Prostate gland (tissue), 2 donors: ENCODE results near the gene PUS10. TPM values are rescaled to one million over a fixed set of nuclear protein-coding genes. Genes with fewer than 3 reads are reported as not detected.

Source experiments
- DNase-seq: peaks from one replicate; pipeline ENCODE4 v3.0.0-alpha.2; 2019; ENCODE audit warnings: low spot score
- H3K27ac ChIP-seq, 2 donors: fragments of 200-600 bp; sonication (generic); 2 replicates each; pipeline ENCODE4 v1.5.1; 2017 to 2019
- H3K27me3 ChIP-seq: fragments of 200-600 bp; sonication (generic); replicated peaks from 2 replicates; pipeline ENCODE4 v1.5.1; 2019; ENCODE audit not compliant: insufficient read depth
- H3K36me3 ChIP-seq, 2 donors: fragments of 200-600 bp; sonication (generic); 1 replicate in 1 of 2; 2 replicates in 1 of 2; pipeline versions ENCODE4 v1.5.1 to v1.8.1; 2017 to 2019
- H3K4me1 ChIP-seq: fragments of 200-600 bp; sonication (generic); replicated peaks from 2 replicates; pipeline ENCODE4 v1.5.1; 2019
- H3K4me3 ChIP-seq, 2 donors: fragments of 200-600 bp; sonication (generic); 2 replicates each; pipeline ENCODE4 v1.5.1; 2017 to 2019
- H3K9me3 ChIP-seq: fragments of 200-600 bp; sonication (generic); 2 replicates; pipeline ENCODE4 v1.5.1; 2017
- POLR2A ChIP-seq: fragments of 450-650 bp; IDR thresholded peaks from one replicate; pipeline ENCODE4 v1.6.1; 2016; ENCODE audit warnings: antibody characterized with exemption, mild to moderate bottlenecking
- POLR2AphosphoS5 ChIP-seq: sonication (generic); formaldehyde crosslinking; IDR thresholded peaks from one replicate; pipeline ENCODE4 v1.6.1; 2017; ENCODE audit warnings: antibody characterized with exemption
- WGBS: methylation state at CpG from one replicate; pipeline ENCODE4 v1.1.5; 2018; 5-methylcytosine and 5-hydroxymethylcytosine counted together
- intact Hi-C: fragments of 100-400 bp; cut with DNase I; formaldehyde crosslinking; loops from one replicate; pipeline ENCODE4 v1.14.2; 2022
- small RNA-seq, 2 donors: library from RNA; depleted of rRNA; stranded (forward); fragments of <200 nt; gene quantifications; one replicate each; pipeline ENCODE3, GENCODE V24; 2016
- total RNA-seq, 2 donors: library from RNA; depleted of rRNA; stranded (reverse); fragments of >200 nt; gene quantifications; one replicate each; pipeline ENCODE4 v1.1.0, GENCODE V29; 2016
- TF ChIP-seq, protein P1 (sequence below), 4 experiments: fragments of 200-600 bp in 2 of 4; fragments of 450-650 bp in 2 of 4; sonication (generic) in 2 of 4; IDR thresholded peaks; 1 replicate in 3 of 4; 2 replicates in 1 of 4; pipeline ENCODE4 v1.5.1; 2016 to 2019; ENCODE audit warnings: antibody characterized with exemption in 4 of 4, mild to moderate bottlenecking in 2 of 4, moderate library complexity in 2 of 4

The PUS10 gene
- total RNA-seq, 2 donors from 2014 or later = 5.6 to 10.1 TPM

DNA sequence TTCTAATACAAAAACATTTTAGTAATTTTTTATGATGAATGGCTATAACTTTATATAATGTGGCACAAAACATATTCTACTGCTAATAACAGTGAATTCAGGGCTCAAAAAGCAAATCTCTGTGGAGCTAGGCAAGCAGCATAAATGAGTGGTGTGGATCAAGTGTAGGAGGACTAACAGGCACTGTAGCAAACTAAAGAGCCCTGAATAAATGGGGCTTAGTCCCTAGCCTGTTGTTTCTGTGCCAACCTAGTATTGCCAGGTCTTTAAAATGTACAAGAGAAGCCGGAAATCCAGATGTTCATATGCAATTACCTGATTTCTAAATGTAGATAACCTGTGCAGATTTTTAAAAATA is 118.2 kb downstream of the PUS10 start:
- Histone ChIP-seq H3K27me3 (no peaks in the 10 kb centered on the region), H3K27ac (no peak overlapping the region), H3K36me3 (no peaks in the 10 kb centered on the region), H3K9me3 (no peaks in the 10 kb centered on the region), H3K4me3 (no peak overlapping the region), H3K4me1 (no peaks in the 10 kb centered on the region)
- TF ChIP-seq, protein P1, sequence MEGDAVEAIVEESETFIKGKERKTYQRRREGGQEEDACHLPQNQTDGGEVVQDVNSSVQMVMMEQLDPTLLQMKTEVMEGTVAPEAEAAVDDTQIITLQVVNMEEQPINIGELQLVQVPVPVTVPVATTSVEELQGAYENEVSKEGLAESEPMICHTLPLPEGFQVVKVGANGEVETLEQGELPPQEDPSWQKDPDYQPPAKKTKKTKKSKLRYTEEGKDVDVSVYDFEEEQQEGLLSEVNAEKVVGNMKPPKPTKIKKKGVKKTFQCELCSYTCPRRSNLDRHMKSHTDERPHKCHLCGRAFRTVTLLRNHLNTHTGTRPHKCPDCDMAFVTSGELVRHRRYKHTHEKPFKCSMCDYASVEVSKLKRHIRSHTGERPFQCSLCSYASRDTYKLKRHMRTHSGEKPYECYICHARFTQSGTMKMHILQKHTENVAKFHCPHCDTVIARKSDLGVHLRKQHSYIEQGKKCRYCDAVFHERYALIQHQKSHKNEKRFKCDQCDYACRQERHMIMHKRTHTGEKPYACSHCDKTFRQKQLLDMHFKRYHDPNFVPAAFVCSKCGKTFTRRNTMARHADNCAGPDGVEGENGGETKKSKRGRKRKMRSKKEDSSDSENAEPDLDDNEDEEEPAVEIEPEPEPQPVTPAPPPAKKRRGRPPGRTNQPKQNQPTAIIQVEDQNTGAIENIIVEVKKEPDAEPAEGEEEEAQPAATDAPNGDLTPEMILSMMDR (IDR thresholded peaks at IDR 0.05) = no peak
- TF ChIP-seq POLR2A (no peak), POLR2AphosphoS5 (no peak)
- no peak for DNase-seq
- 44% methylated on average over 1 of the region's 1 CpG for WGBS
- intact Hi-C loops = no loop called here

DNA sequence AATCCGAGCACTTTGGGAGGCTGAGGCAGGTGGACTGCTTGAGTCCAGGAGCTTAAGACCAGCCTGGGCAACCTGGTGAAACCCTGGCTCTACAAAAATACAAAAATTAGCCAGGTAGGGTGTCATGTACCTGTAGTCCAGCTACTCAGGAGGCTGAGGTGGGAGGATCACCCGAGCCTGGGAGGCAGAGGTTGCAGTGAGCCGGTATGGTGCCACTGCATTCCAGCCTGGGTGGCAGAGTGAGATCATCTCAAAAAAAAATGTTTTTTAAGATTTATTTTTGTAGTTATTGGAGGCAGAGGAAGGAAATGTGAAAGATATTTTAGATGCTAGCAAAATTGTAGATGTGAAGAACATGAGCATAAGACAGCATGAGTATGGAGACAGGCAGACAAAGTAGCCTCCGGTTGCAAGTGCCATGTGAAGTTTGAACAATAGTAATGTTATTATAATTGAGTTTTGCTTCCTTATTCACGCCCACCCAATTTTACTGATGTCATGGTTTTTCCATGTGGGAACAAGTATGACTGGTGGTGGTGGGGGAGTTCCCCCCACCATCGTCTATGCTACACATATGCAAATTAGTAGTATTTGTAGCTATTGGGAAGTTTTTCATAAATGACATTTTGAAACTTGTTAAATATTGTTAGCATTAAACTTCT is 118.7 kb downstream of the PUS10 start:
- WGBS = 86% methylated on average over 6 of the region's 6 CpGs
- Histone ChIP-seq H3K4me3 (no peak overlapping the region), H3K27ac (no peak overlapping the region), H3K9me3 (no peaks in the 10 kb centered on the region), H3K4me1 (no peaks in the 10 kb centered on the region), H3K36me3 (no peaks in the 10 kb centered on the region), H3K27me3 (no peaks in the 10 kb centered on the region)
- intact Hi-C loops = no loop called here
- DNase-seq = no peak
- TF ChIP-seq POLR2A (no peak), POLR2AphosphoS5 (no peak)
- TF ChIP-seq, protein P1 (IDR thresholded peaks at IDR 0.05) = no peak

DNA sequence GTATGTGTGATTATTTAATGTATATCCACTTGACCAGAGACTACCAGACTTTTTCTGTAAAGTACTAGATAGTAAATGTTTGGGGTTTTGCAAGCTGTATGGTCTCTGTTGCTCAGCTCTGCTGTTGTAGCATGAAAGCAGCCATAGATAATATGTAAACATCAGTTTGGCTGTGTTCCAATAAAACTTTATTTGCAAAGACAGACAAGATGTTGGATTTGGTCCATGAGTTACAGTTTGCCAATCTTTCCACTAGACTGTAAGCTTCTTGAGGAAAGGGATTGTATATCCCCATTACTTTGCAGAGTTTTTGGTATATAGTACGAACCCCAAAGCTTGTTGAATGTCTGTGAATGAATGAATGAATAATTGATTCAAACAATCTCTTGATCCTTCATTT is 119.5 kb downstream of the PUS10 start:
- intact Hi-C loops = no loop called here
- WGBS = 100% methylated on average over 1 of the region's 1 CpG
- DNase-seq = no peak
- Histone ChIP-seq H3K27me3 (no peaks in the 10 kb centered on the region), H3K4me1 (no peaks in the 10 kb centered on the region), H3K9me3 (no peaks in the 10 kb centered on the region), H3K27ac (no peak overlapping the region), H3K36me3 (no peaks in the 10 kb centered on the region), H3K4me3 (no peak overlapping the region)
- TF ChIP-seq POLR2A = no peak

Small RNA genes lying within 50 kb of the gene (small RNA-seq; reads per million reads assigned to genes)
- gene RNA5SP95 = 0 reads per million in 2 donors
- gene RNU4-51P = 0 reads per million in 2 donors

Other genes starting within 250 kb of the PUS10 start
- gene REL, start 136.7 kb downstream of the PUS10 start, total RNA-seq = 10 to 100 TPM; 10.2 to 30.0 TPM
- gene PEX13, start 535 bp downstream of the PUS10 start, total RNA-seq = 10 to 100 TPM; 31.7 to 63.8 TPM
- gene SANBR, start 47.6 kb upstream of the PUS10 start, total RNA-seq = 1 to 10 TPM; 4.8 to 7.7 TPM
- gene C2orf74, start 143.9 kb upstream of the PUS10 start, total RNA-seq = 10 to 100 TPM; 12.0 to 22.1 TPM